K562 (cell line): ENCODE data around the gene TOR1A. TPM values are rescaled to one million over a fixed set of nuclear protein-coding genes. Genes with fewer than 3 reads are reported as not detected.

Experiments
- CC2D1A ChIP-seq: fragments of 450-650 bp; IDR thresholded peaks from 2 replicates; pipeline ENCODE4 v1.6.1; 2017; ENCODE audit warnings: mild to moderate bottlenecking
- CEBPZ ChIP-seq: fragments of 150-350 bp; IDR thresholded peaks from 2 replicates; pipeline ENCODE4 v1.6.1; 2014; ENCODE audit warnings: low read depth, mild to moderate bottlenecking, low read length, borderline replicate concordance
- ETS1 ChIP-seq: conservative IDR thresholded peaks from 2 replicates; pipeline ENCODE4 v1.6.1; 2011; ENCODE audit warnings: low read depth, mild to moderate bottlenecking, low read length; ENCODE audit not compliant: control insufficient read depth
- HDAC2 ChIP-seq: fragments of 450-650 bp; IDR thresholded peaks from 2 replicates; pipeline ENCODE4 v1.6.1; 2016; ENCODE audit warnings: mild to moderate bottlenecking
- NR4A1 ChIP-seq, 2 experiments: fragments of 250-450 bp in 1 of 2; fragments of 450-650 bp in 1 of 2; sonication (Bioruptor Pico) in 1 of 2; IDR thresholded peaks; 2 replicates each; pipeline versions ENCODE4 v1.4.0 to v1.6.1; 2016 to 2020; ENCODE audit warnings: mild to moderate bottlenecking in 2 of 2, missing compliant biosample characterization in 1 of 2, missing genetic modification characterization in 1 of 2, moderate library complexity in 1 of 2
- ZFP30 ChIP-seq: fragments of 250-450 bp; sonication (Bioruptor Pico); IDR thresholded peaks from 2 replicates; pipeline ENCODE4 v1.8.0; 2022; ENCODE audit warnings: moderate library complexity, mild to moderate bottlenecking, inconsistent platforms, borderline replicate concordance
- ZNF347 ChIP-seq: fragments of 450-650 bp; formaldehyde crosslinking; IDR thresholded peaks from 2 replicates; pipeline ENCODE4 v1.4.0; 2020; ENCODE audit warnings: low read depth, mild to moderate bottlenecking, moderate library complexity
- polyA plus RNA-seq, 8 experiments: library from polyadenylated mRNA; depleted of rRNA in 4 of 8; stranded (reverse) in 5 of 8; unstranded in 3 of 8; fragments of >200 nt; fragmentation: Nextera tagmentation in 2 of 8; fragmentation: Illumina TruSeq in 1 of 8; extraction: Ambion mirVana in 2 of 8; extraction: Trizol in 1 of 8; gene quantifications; 2 replicates each; pipeline versions ENCODE4 v1.2.1 to v1.2.3, GENCODE V29; 2011 to 2014; ENCODE audit warnings: inconsistent platforms in 1 of 8, missing spikeins in 1 of 8
- total RNA-seq, 7 experiments: library from RNA; depleted of rRNA in 6 of 7; stranded (reverse); fragments of >200 nt in 6 of 7; fragmentation: Illumina TruSeq in 2 of 7; extraction: Trizol in 2 of 7; gene quantifications; 2 replicates each; pipeline versions ENCODE4 v1.2.1 to v1.2.3, GENCODE V29; 2011 to 2021; ENCODE audit warnings: low replicate concordance in 1 of 7
- TF ChIP-seq, protein P1 (sequence below), 3 experiments: fragments of 200-800 bp in 1 of 3; fragments of 250-450 bp in 1 of 3; fragments of 450-650 bp in 1 of 3; sonication (Bioruptor Pico) in 1 of 3; sonication (Bioruptor generic) in 1 of 3; formaldehyde crosslinking in 1 of 3; IDR thresholded peaks; 2 replicates each; pipeline versions ENCODE4 v1.6.1 to v1.8.0; 2016 to 2022; ENCODE audit warnings: mild to moderate bottlenecking in 2 of 3, missing genetic modification characterization in 2 of 3, missing compliant biosample characterization in 1 of 3, moderate library complexity in 1 of 3
- TF ChIP-seq, protein P2 (sequence below): fragments of 450-650 bp; IDR thresholded peaks from 2 replicates; pipeline ENCODE4 v1.6.1; 2014; ENCODE audit warnings: low read depth, mild to moderate bottlenecking, moderate library complexity, borderline replicate concordance
- TF ChIP-seq, protein P3 (sequence below): fragments of 250-450 bp; sonication (Bioruptor Pico); IDR thresholded peaks from 2 replicates; pipeline ENCODE4 v1.4.0; 2020; ENCODE audit warnings: mild to moderate bottlenecking, moderate library complexity

The TOR1A gene
- total and polyA plus RNA-seq, 9 of the 15 experiments (the other 6 are each of a cell fraction or from before 2014, with no cell fraction given): 4.5 to 85.8 (median 51.3) TPM

DNA sequence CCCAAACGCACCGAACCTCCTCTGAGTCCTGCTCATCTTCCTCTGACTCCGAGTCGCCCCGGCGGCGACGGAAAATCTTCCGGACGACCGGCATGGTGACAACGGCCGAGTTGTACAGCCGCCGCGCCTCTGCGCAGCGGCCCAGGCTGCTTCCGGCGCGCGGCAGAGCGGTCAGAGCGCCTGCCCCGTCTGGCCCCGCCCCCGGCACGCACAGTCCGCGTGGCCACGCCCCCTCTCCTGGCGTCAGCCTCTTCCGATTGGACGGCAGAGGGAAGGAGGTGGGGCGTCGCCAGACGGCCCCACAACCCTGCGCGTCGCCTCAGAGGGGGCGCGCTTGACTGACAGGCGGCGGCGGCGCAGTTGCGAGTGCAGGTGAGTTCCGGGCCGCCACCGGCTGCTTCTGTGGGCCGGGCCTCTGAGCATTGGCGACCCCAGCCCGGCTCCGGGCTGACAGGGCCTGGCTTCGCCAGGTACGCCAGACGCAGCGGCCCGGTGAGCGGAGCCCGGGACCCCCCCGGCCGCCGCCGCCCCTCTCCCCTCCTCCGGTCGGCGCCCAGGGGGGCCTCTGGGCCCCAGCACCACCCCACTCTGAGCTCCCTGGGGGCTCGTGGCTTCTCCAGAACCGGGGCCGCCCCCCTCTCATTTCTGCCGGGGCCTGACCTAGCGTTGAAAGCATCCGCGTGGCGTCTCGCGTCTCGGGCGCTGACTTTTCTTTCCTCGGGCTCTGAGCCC is 11.4 kb upstream of the TOR1A start, which contains the start of the genes C9orf78 and USP20 (continued):
- no peak for TF ChIP-seq CEBPZ
- TF ChIP-seq ZNF347 (CRISPR knock-in tag): no peak
- TF ChIP-seq ZFP30 (CRISPR knock-in tag): peak; percentile 37; the same call in 1 of the 2 replicates
- TF ChIP-seq, protein P1, sequence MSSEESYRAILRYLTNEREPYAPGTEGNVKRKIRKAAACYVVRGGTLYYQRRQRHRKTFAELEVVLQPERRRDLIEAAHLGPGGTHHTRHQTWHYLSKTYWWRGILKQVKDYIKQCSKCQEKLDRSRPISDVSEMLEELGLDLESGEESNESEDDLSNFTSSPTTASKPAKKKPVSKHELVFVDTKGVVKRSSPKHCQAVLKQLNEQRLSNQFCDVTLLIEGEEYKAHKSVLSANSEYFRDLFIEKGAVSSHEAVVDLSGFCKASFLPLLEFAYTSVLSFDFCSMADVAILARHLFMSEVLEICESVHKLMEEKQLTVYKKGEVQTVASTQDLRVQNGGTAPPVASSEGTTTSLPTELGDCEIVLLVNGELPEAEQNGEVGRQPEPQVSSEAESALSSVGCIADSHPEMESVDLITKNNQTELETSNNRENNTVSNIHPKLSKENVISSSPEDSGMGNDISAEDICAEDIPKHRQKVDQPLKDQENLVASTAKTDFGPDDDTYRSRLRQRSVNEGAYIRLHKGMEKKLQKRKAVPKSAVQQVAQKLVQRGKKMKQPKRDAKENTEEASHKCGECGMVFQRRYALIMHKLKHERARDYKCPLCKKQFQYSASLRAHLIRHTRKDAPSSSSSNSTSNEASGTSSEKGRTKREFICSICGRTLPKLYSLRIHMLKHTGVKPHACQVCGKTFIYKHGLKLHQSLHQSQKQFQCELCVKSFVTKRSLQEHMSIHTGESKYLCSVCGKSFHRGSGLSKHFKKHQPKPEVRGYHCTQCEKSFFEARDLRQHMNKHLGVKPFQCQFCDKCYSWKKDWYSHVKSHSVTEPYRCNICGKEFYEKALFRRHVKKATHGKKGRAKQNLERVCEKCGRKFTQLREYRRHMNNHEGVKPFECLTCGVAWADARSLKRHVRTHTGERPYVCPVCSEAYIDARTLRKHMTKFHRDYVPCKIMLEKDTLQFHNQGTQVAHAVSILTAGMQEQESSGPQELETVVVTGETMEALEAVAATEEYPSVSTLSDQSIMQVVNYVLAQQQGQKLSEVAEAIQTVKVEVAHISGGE (CRISPR knock-in tag; IDR thresholded peaks at IDR 0.05): peak in 2 of 3 experiments; percentile 73 to 79; a peak in 3 of 6 replicates
- 0 out of 2 replicates have a peak, but pooled peaks have one; percentile 36 for TF ChIP-seq NR4A1 (CRISPR knock-in tag; IDR thresholded peaks at IDR 0.05)
- TF ChIP-seq NR4A1 (tag; IDR thresholded peaks at IDR 0.05): no peak
- TF ChIP-seq, protein P2, sequence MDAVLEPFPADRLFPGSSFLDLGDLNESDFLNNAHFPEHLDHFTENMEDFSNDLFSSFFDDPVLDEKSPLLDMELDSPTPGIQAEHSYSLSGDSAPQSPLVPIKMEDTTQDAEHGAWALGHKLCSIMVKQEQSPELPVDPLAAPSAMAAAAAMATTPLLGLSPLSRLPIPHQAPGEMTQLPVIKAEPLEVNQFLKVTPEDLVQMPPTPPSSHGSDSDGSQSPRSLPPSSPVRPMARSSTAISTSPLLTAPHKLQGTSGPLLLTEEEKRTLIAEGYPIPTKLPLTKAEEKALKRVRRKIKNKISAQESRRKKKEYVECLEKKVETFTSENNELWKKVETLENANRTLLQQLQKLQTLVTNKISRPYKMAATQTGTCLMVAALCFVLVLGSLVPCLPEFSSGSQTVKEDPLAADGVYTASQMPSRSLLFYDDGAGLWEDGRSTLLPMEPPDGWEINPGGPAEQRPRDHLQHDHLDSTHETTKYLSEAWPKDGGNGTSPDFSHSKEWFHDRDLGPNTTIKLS: peak; percentile 63; the same call in 1 of the 2 replicates
- TF ChIP-seq, protein P3, sequence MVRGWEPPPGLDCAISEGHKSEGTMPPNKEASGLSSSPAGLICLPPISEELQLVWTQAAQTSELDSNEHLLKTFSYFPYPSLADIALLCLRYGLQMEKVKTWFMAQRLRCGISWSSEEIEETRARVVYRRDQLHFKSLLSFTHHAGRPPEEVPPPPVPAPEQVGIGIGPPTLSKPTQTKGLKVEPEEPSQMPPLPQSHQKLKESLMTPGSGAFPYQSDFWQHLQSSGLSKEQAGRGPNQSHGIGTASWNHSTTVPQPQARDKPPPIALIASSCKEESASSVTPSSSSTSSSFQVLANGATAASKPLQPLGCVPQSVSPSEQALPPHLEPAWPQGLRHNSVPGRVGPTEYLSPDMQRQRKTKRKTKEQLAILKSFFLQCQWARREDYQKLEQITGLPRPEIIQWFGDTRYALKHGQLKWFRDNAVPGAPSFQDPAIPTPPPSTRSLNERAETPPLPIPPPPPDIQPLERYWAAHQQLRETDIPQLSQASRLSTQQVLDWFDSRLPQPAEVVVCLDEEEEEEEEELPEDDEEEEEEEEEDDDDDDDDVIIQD (CRISPR knock-in tag): 0 out of 2 replicates have a peak, but pooled peaks have one; percentile 65
- peak; percentile 97 for TF ChIP-seq ETS1
- TF ChIP-seq CC2D1A: no peak
- peak; percentile 64; the same call in 1 of the 2 replicates for TF ChIP-seq HDAC2
